Measurements from ENCODE around the gene ABHD8.
A peak's percentile ranks its signal among the peaks of the same experiment; 100 is the strongest.
"Not testable (repeated sequence)": the region's sequence is repeated elsewhere in the genome, so short reads cannot be mapped to it uniquely, and the experiment has no call there.

ABHD8 gene

GRCh38 chr19:17319473-17320238 is 16.4 kb upstream of the ABHD8 start:
- no peak for DNase-seq

DNA sequence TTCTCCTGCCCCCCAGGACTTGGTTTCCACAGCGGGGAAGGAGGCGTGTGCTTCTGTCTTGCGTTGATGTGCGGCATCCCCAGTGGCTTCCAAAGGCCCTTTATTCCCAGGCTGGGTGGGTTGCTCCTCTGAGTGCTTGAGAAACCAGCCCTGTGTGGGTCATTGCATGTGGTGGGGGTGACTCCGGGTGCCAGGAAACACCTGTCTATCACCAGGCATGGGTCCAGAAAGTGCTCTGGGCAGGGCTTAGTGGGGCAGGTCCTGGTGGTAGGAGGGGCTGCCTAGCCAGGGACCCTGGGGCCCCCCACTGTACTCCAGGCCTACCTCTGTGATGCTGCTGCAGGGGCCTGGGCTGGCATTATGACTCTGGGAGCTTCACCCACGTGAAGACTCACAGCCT is 15.7 kb upstream of the ABHD8 start:
- DNase-seq, result no peak

- no peak for DNase-seq
These were observed 10.9 kb upstream of the ABHD8 start for GRCh38 chr19:17314007-17314593.

DNA sequence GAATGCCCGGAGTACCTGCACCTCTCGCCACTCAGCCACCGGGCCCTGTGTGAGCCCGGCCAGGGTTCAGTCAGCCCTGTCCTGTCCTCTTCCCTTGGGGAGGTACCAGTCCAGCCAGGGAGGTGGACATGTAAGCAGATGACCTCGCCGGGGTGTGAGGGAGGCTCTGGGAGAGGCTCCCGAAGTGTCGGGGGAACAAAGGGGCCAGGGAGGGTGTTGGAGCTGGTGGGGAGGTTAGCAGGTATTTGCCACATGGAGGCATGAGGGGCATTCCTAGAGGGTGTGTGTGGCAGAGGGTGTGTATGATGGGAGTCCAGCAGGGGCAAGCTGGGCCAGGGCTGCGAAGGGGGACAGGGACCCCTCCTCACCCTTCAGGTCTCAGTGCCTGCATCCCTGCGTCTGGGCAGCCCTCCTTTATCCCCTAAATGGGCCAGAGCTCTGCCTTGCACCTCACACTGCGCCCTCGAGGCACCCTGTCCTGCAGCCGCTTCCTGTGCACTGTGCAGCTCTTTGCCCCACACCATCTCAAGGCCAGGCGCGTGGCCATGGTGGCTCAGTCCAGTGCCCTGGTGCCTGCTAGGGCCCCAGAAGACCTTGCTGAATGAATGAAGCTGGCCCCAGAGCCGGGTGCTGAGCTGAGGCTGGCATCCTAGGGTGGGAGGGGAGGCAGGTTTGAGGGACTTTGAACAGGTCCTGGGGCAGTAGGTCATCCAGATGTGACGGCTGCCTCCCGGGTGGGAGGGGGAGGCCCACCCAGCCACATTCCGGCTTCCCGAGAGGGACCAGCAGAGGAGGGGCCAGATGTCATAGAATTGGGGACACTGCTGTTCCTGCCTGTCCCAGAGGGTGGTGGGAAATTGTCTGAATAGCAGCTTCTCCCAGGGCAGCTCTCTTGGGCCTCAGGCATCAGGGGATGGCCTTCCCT is 9.2 kb upstream of the ABHD8 start:
- DNase-seq, result no peak

DNA sequence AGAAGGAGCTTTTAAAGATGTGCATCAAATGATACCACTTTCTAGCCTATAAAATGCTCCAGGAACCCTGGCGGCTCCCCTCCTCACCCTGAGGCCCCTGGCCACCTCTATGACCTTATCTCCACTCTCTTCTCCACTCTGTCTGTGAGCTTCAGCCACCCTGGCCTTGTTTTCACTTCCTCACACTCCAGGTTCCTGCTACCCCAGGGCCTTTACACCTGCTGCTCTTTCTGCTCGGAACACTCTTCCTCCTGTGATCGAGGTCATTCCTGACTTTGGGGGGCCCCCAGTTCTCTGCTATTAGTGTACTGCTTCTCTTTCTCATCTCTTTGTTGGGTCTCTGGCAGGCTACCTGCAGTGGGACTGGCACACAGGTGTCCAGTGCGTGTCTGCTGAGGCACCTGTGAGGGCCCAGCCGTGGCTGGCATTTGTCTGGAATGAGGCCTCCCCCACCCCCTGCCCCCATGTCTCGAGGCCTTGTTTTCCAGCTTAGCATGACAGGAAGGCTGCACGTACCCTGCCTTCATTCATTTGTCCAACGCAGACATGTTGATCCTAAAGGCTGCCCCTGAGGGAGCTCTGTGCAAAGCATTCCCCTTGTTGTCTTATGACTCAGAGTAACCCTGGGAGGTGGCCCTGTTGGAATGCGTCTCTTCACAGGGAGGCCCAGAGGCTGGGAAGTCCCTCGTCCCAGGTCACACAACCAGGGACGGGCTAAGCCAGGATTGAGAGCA is 8.4 kb upstream of the ABHD8 start:
- no peak for DNase-seq

DNA sequence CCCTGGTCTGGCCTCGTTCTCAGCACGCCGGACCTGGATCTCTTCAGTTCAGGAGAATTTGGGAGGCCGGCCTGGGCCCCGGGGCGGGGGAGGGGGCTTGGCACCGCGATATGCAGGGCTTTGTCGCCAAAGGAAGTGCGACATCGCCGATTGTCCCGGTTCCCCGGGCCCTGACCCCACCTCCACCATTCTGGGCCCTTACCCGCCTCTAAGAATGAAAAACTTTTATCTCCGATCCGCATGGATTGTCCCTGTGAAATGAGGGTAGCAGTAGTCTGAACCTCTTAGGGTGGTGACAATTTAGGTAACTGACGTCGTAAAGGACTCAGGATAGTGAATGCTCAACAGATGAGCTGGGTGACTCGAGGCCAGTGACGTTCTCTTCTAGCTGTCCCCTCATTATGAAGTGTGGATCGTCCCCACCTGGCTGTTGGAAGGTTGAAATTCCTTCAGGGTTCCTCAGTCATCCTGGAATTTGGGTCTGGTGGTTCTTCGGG is 6.8 kb upstream of the ABHD8 start:
- no peak for DNase-seq

GRCh38 chr19:17309198-17309964 is 6.2 kb upstream of the ABHD8 start, which contains the start of gene DDA1:
Gene DDA1, plus strand, starts transcription at chr19:17309563. Its CDS starts 92 bp downstream, at chr19:17309655.
- DNase-seq, result peak; percentile 99

- no peak for DNase-seq
These were observed 4.7 kb upstream of the ABHD8 start for GRCh38 chr19:17307876-17308377.

DNA sequence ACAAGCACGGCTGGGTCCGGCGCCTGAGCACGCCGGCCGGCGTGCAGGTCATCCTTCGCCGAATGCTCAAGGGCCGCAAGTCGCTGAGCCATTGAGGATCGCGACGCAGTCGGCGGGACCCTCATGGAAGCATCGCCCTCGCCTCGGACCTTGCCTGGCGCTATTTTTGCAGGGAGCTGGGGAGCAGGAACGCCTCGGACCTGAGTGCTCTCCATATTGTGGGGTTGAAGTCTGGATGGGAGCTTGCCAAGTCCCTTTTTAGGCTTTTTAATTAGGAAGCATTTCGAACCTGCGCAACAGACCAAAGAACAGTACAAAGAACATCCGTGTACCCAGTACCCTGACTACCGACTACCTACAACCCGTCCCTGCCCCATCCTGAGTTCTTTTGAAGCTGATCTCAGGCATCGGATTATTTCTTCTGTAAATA is 3.1 kb upstream of the ABHD8 start:
- DNase-seq, result no peak

DNA sequence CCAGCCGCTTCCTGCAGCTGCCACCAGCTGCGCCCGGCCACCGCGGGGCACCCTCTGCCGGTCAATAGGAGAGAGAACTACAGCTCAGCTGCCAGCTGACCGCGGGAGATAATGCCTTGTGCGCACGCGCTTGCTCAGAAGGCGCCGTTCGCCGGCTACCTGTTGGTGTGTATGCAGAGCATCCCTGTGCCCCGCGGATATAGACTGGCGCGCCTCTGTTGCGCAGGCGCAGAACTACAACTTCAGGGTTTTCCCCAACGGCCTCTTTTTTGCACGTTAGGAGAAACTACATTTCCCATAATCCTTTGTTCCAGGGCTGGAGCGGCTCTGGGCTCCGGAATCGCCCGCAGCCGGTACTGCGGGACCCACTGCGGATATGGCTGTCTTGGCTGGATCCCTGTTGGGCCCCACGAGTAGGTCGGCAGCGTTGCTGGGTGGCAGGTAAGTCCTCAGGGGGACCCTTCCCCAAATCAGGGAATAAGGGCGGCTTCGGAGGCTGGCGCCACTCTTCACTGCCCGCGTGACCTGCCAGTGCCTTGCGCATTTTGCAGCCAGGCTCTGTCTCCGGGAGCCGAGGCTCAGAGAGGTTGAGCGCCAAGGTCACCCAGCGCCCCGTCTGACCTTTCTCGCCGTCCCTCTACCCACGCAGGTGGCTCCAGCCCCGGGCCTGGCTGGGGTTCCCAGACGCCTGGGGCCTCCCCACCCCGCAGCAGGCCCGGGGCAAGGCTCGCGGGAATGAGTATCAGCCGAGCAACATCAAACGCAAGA is 2.5 kb upstream of the ABHD8 start, which contains the start of gene MRPL34:
Gene MRPL34, plus strand, starts transcription at position 356 of the 768 bp plus-strand sequence. Its CDS starts 21 bp downstream, at position 377.
- DNase-seq, result peak; percentile 95 to 97

DNA sequence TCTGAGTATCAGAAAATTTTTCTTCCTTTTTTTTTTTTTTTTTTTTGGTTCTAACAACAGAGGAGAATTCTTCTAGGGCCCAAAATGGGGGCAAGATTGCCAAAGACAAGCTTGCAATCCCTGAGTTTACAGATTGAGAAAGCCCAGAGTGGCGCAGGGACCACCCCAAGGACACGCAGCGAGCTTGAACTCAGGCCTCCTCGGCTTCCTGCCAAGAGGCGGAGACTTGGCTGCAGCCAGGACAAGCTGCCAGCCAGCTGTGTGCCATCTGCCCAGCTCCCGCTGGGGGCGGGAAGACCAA is 1.9 kb upstream of the ABHD8 start:
- DNase-seq, result no peak

- DNase-seq, result no peak
These were observed 1.4 kb upstream of the ABHD8 start for GRCh38 chr19:17304386-17305215.

- no peak for DNase-seq
These were observed 679 bp upstream of the ABHD8 start for GRCh38 chr19:17303940-17304267.

DNA sequence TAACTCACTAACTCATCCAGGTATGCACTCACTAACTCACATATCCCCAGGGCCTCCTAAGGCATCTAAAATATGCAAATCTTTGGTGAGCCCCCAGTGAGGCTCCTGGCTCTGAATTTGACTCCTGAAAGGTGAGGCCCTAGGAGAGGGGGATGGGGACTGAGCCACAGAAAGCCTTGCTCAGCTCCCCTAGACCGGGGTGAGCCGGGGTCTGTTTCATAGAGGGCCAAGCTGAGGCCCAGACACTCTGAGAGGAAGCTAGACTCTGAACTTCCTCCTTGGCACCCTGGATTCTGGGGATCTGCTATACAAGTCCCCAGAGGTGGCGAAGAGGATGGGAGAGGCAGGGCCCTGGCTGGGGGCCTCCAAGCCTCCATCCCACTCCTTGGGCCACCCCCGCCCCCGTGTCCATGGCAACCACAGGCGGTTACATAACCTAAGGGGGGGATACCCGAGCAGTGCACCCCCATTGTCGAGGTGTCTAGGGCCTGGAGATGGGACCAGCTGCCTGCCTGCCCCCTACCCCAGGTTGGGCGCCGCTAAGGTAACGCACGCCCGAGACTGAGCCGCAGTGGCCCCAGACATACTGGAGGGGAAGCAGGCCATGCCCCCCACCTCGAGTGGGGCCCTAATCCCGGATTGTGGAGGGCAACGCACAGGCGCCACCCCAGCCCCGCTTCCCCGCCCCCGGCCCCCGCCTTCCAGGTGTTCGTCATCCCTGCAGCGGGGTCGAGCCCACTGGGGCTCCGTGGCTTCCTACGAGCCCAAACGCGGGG is 646 bp downstream of the ABHD8 start:
- peak; percentile 36 for DNase-seq

DNA sequence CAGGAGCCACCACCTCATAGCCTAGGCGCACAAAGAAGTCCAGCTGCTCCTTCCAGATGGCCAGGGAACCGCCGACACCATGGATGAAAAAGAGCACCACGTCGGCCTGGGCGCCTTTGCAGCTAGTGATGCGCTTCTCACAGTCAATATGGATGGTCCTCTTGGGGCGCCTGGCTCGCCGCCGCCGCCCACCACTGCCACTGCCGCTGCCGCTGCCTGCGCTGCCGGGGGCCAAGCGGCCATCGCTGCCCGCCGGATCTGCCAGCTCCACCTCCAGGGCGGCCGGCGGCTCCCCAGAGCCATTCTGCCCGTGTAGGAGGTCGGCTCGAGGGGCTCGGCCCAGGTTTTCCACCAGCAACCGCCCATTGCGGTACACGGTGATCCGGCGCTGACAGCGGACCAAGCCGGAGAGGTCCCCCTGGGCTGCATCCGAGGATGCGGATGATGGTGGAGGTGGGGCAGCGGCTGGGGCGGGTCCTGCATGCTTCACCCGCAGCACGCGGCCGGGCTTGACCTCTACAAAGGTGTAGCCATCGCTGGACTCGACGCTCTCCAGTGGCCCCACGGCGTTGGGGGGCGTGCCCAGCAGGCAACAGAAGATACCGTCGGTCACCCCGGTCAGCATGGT is 2.1 kb downstream of the ABHD8 start:
- no peak for DNase-seq

GRCh38 chr19:17296976-17297375 is 6.2 kb downstream of the ABHD8 start:
- DNase-seq, result no peak

GRCh38 chr19:17296273-17296672 is 7.0 kb downstream of the ABHD8 start:
- no peak for DNase-seq

DNA sequence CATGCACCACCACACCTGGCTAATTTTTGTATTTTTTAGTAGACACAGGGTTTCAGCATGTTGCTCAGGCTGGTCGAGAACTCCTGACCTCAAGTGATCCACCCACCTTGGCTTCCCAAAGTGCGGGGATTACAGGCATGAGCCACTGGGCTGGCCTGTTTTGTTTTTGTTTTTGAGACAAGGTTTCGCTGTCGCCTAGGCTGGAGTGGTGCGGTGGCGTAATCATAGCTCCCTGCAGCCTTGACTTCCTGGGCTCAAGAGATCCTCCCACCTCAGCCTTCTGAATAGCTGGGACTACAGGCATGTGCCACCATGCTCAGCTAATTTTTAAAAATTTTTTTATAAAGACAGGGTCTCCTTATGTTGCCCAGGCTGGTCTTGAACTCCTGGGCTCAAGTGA is 7.7 kb downstream of the ABHD8 start:
- not testable (repeated sequence) for DNase-seq
